ENCODE data around the gene RUFY3.
A peak's percentile ranks its signal among the peaks of the same experiment; 100 is the strongest.
"Not testable (repeated sequence)": the region's sequence is repeated elsewhere in the genome, so short reads cannot be mapped to it uniquely, and the experiment has no call there.

RUFY3 gene

GRCh38 chr4:70721747-70722146 lies at the start of gene RUFY3:
TSS of gene RUFY3 (plus strand) at chr4:70721964. CDS start at chr4:70722574, 610 bp downstream.
- no peak for DNase-seq

- no peak for DNase-seq
These were observed 47.6 kb upstream of the RUFY3 start for GRCh38 chr4:70674191-70674590.

GRCh38 chr4:70674731-70675130 lies 47.0 kb upstream of the RUFY3 start:
- no peak for DNase-seq

GRCh38 chr4:70676554-70677090 lies 45.1 kb upstream of the RUFY3 start:
- DNase-seq = no peak

GRCh38 chr4:70678383-70678999 lies 43.3 kb upstream of the RUFY3 start:
- DNase-seq = no peak

GRCh38 chr4:70680934-70681333 lies 40.8 kb upstream of the RUFY3 start:
- DNase-seq = no peak

GRCh38 chr4:70681704-70682103 lies 40.1 kb upstream of the RUFY3 start:
- no peak for DNase-seq

GRCh38 chr4:70682142-70682541 lies 39.6 kb upstream of the RUFY3 start:
- not testable (repeated sequence) for DNase-seq

- no peak for DNase-seq
These were observed 34.4 kb upstream of the RUFY3 start for GRCh38 chr4:70687392-70687791.

GRCh38 chr4:70687821-70688794 lies 33.7 kb upstream of the RUFY3 start, which contains the start of gene UTP3:
TSS of gene UTP3 (plus strand) at chr4:70688532. CDS start at chr4:70688678, 146 bp downstream.
- peak; percentile 83 to 88 (median 84) for DNase-seq

- DNase-seq = no peak
These were observed 33.0 kb upstream of the RUFY3 start for GRCh38 chr4:70688795-70689231.

- no peak for DNase-seq
These were observed 30.1 kb upstream of the RUFY3 start for GRCh38 chr4:70691661-70692060.

- not testable (repeated sequence) for DNase-seq
These were observed 27.1 kb upstream of the RUFY3 start for GRCh38 chr4:70694633-70695032.

- DNase-seq = not testable (repeated sequence)
These were observed 23.3 kb upstream of the RUFY3 start for GRCh38 chr4:70698435-70698834.

GRCh38 chr4:70700712-70701111 lies 21.1 kb upstream of the RUFY3 start:
- no peak for DNase-seq

GRCh38 chr4:70701271-70701670 lies 20.5 kb upstream of the RUFY3 start:
- no peak for DNase-seq

GRCh38 chr4:70702592-70702991 lies 19.2 kb upstream of the RUFY3 start:
- not testable (repeated sequence) for DNase-seq

GRCh38 chr4:70703619-70704214 lies 18.0 kb upstream of the RUFY3 start:
- DNase-seq = no peak

- DNase-seq = peak in 3 of 4 experiments; percentile 10 to 52 (median 16)
These were observed 17.4 kb upstream of the RUFY3 start for GRCh38 chr4:70704215-70704930.

- no peak for DNase-seq
These were observed 16.9 kb upstream of the RUFY3 start for GRCh38 chr4:70704931-70705182.

- peak; percentile 26 to 68 (median 39) for DNase-seq
These were observed 16.4 kb upstream of the RUFY3 start for GRCh38 chr4:70705183-70706043.

- DNase-seq = no peak
These were observed 15.7 kb upstream of the RUFY3 start for GRCh38 chr4:70706044-70706461.

Measured in activated naive CD4-positive, alpha-beta T cell (primary cell).